SU-DHL-6 (cell line): ENCODE data around the gene RUSC2.
"Not testable (repeated sequence)": the region's sequence is repeated elsewhere in the genome, so short reads cannot be mapped to it uniquely, and the experiment has no call there.

ENCODE experiments used
- H2AFZ ChIP-seq: fragments of 200-600 bp; sonication (generic); 2 replicates; pipeline ENCODE4 v1.6.1; 2014; ENCODE audit warnings: low read depth, mild to moderate bottlenecking, moderate library complexity, mixed read lengths, antibody characterized with exemption, low read length; ENCODE audit not compliant: severe bottlenecking
- H3F3A ChIP-seq: fragments of 200-600 bp; shearing (Covaris generic); 2 replicates; pipeline ENCODE4 v1.6.0; 2016; ENCODE audit warnings: antibody characterized with exemption, mild to moderate bottlenecking; ENCODE audit not compliant: insufficient read depth
- H3K27ac ChIP-seq: fragments of 200-600 bp; sonication (generic); 2 replicates; pipeline ENCODE4 v1.5.1; 2016; ENCODE audit warnings: low read depth, mild to moderate bottlenecking, low read length, moderate library complexity, mixed read lengths
- H3K27me3 ChIP-seq: fragments of 200-600 bp; sonication (generic), shearing (Covaris generic); 2 replicates; pipeline ENCODE4 v1.6.0; 2014; ENCODE audit warnings: mild to moderate bottlenecking, low read length
- H3K36me3 ChIP-seq: fragments of 200-600 bp; sonication (generic); 2 replicates; pipeline ENCODE4 v1.6.1; 2014; ENCODE audit warnings: mild to moderate bottlenecking, low read length, mixed read lengths
- H3K4me2 ChIP-seq: fragments of 300-600, 200-600 bp; shearing (Covaris generic), sonication (generic); 2 replicates; pipeline ENCODE4 v1.6.0; 2014; ENCODE audit warnings: low read length, low read depth, mild to moderate bottlenecking; ENCODE audit not compliant: poor library complexity, severe bottlenecking
- H3K4me3 ChIP-seq: fragments of 200-600 bp; sonication (generic); 2 replicates; pipeline ENCODE4 v1.5.1; 2014; ENCODE audit warnings: antibody characterized with exemption, low read length, mild to moderate bottlenecking, mixed read lengths; ENCODE audit not compliant: insufficient read depth, poor library complexity, severe bottlenecking
- H3K79me2 ChIP-seq: fragments of 200-600 bp; sonication (generic); 2 replicates; pipeline ENCODE4 v1.6.1; 2014; ENCODE audit warnings: mild to moderate bottlenecking, low read length, moderate library complexity; ENCODE audit not compliant: insufficient read depth
- H3K9ac ChIP-seq: fragments of 200-600 bp; sonication (generic); 2 replicates; pipeline ENCODE4 v1.7.0; 2014; ENCODE audit warnings: mild to moderate bottlenecking, low read length
- H3K9me2 ChIP-seq: fragments of 200-600 bp; sonication (generic); replicated peaks from 2 replicates; pipeline ENCODE4 v1.6.1; 2014; ENCODE audit warnings: low read length; ENCODE audit not compliant: insufficient read depth
- H3K9me3 ChIP-seq: fragments of 200-600 bp; sonication (generic); 2 replicates; pipeline ENCODE4 v1.6.1; 2014; ENCODE audit warnings: low read length, mixed read lengths; ENCODE audit not compliant: insufficient read depth
- H4K20me1 ChIP-seq: fragments of 200-600 bp; sonication (generic); 2 replicates; pipeline ENCODE4 v1.6.1; 2014; ENCODE audit warnings: low read depth, mild to moderate bottlenecking, antibody characterized with exemption, low read length, moderate library complexity, mixed read lengths
- CTCF ChIP-seq: fragments of 200-600 bp; sonication (generic); IDR thresholded peaks from one replicate; pipeline ENCODE4 v1.5.1; 2017; ENCODE audit warnings: antibody characterized with exemption, mild to moderate bottlenecking, low read length, moderate library complexity; ENCODE audit not compliant: insufficient read depth, poor library complexity, severe bottlenecking
- EZH2phosphoT487 ChIP-seq: fragments of 200-600 bp; sonication (generic), shearing (Covaris generic); conservative IDR thresholded peaks from 2 replicates; pipeline ENCODE4 v1.6.1; 2018; ENCODE audit warnings: mild to moderate bottlenecking, antibody characterized with exemption, low read length, moderate library complexity, mixed read lengths

The RUSC2 gene

GRCh38 chr9:35488566-35489312 is 1.2 kb upstream of the RUSC2 start:
- Histone ChIP-seq H4K20me1 (no peaks in the 10 kb centered on the region), H2AFZ (no peak overlapping the region), H3K9me3 (no peaks in the 10 kb centered on the region), H3K27me3 (no peaks in the 10 kb centered on the region), H3K79me2 (no peaks in the 10 kb centered on the region), H3F3A (no peaks in the 10 kb centered on the region), H3K36me3 (no peaks in the 10 kb centered on the region), H3K4me2 (no peak overlapping the region), H3K9ac (no peak overlapping the region), H3K9me2 (no peaks in the 10 kb centered on the region), H3K27ac (no peak overlapping the region), H3K4me3 (no peak overlapping the region)
- no peak for TF ChIP-seq EZH2phosphoT487
- no peak for TF ChIP-seq CTCF

DNA sequence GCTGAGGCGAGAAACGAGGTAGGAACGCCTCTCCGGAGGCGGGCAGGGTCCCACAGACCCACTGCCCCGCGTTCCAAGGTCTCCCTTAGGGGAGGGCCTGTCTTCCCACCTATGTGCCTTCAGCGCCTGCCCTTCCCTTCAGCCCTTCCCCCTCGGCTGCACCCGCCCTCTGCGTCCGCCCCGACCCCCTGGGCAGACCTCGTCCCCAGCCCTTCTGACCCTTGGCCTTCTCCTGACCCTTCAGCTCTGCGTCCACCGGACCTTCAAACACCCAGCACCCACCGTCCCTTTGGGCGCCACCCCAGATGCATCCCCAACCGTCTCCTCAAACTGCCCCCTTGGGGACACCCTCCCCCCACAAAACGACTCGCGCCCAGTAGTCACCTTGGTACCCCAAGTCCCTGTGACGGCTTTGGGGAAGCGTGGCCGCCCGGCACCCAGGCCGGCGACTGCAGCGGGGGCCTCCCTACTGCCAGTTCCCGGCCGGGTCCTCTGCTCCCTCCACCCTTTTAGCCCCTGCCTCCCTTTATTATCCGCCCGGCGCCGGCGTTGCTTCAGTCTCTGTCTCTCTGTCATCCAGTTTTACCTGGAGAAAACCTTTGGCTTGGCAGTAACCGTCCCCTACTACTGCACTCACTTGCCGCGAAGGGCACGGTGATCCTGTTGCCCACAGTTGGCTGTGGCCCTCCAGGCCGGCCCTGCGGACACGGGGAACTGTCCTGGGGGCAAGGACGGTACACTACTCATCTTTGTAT is 421 bp downstream of the RUSC2 start:
- TF ChIP-seq EZH2phosphoT487 = no peak
- no peak for TF ChIP-seq CTCF
- no peaks in the 10 kb centered on the region for H4K20me1 ChIP-seq
- H3K9ac ChIP-seq = no peak overlapping the region
- H2AFZ ChIP-seq = no peak overlapping the region
- no peaks in the 10 kb centered on the region for H3K36me3 ChIP-seq
- H3F3A ChIP-seq = no peaks in the 10 kb centered on the region
- H3K27ac ChIP-seq = no peak overlapping the region
- no peak overlapping the region for H3K4me2 ChIP-seq
- H3K9me2 ChIP-seq = no peaks in the 10 kb centered on the region
- no peaks in the 10 kb centered on the region for H3K9me3 ChIP-seq
- no peak overlapping the region for H3K4me3 ChIP-seq
- no peaks in the 10 kb centered on the region for H3K27me3 ChIP-seq
- H3K79me2 ChIP-seq = no peaks in the 10 kb centered on the region

- Histone ChIP-seq H3K27ac (no peak overlapping the region), H3F3A (no peaks in the 10 kb centered on the region)
Observed at GRCh38 chr9:35490910-35491465, 1.1 kb downstream of the RUSC2 start.

DNA sequence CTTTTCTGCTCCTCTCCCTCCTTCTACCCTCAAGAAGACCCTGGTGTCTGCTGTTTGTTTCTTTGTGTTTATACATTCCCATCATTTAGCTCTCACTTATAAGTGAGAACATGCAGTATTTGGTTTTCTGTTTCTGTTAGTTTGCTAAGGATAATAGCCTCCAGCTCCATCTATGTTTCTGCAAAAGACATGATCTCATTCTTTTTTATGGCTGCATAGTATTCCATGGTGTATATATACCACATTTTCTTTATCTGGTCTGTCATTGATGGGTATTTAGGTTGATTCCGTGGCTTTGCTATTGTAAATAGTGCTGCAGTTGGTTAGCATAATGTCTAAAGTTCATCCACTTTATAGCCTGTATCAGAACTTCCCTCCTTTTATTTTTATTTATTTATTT is 3.2 kb downstream of the RUSC2 start:
- not testable (repeated sequence) for H3K4me3 ChIP-seq

More at GRCh38 chr9:35490910-35491465, 1.1 kb downstream of the RUSC2 start:
- Histone ChIP-seq H3K36me3 (no peaks in the 10 kb centered on the region), H4K20me1 (no peaks in the 10 kb centered on the region), H3K27me3 (no peaks in the 10 kb centered on the region), H3K4me2 (no peak overlapping the region), H3K4me3 (no peak overlapping the region), H3K9me3 (no peaks in the 10 kb centered on the region), H3K79me2 (no peaks in the 10 kb centered on the region), H2AFZ (no peak overlapping the region), H3K9ac (no peak overlapping the region), H3K9me2 (no peaks in the 10 kb centered on the region)
- TF ChIP-seq CTCF = no peak
- no peak for TF ChIP-seq EZH2phosphoT487

More for the DNA sequence above, 3.2 kb downstream of the RUSC2 start:
- not testable (repeated sequence) for H2AFZ ChIP-seq, H3K9ac ChIP-seq, H3K4me2 ChIP-seq, H3K36me3 ChIP-seq, H3K9me3 ChIP-seq, H3K27me3 ChIP-seq, H4K20me1 ChIP-seq, H3K27ac ChIP-seq, H3K9me2 ChIP-seq, H3F3A ChIP-seq, H3K79me2 ChIP-seq
